HG03469 (cell line): ENCODE measurements around the gene IFI44.

Source experiments
- ATAC-seq: cut with Tn5 transposase; IDR thresholded peaks from one replicate; pipeline ENCODE4 v1.9.1; 2021; ENCODE audit warnings: mild to moderate bottlenecking, moderate library complexity, moderate number of reproducible peaks; ENCODE audit not compliant: unreplicated experiment

IFI44 gene, protein sequence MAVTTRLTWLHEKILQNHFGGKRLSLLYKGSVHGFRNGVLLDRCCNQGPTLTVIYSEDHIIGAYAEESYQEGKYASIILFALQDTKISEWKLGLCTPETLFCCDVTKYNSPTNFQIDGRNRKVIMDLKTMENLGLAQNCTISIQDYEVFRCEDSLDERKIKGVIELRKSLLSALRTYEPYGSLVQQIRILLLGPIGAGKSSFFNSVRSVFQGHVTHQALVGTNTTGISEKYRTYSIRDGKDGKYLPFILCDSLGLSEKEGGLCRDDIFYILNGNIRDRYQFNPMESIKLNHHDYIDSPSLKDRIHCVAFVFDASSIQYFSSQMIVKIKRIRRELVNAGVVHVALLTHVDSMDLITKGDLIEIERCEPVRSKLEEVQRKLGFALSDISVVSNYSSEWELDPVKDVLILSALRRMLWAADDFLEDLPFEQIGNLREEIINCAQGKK

DNA sequence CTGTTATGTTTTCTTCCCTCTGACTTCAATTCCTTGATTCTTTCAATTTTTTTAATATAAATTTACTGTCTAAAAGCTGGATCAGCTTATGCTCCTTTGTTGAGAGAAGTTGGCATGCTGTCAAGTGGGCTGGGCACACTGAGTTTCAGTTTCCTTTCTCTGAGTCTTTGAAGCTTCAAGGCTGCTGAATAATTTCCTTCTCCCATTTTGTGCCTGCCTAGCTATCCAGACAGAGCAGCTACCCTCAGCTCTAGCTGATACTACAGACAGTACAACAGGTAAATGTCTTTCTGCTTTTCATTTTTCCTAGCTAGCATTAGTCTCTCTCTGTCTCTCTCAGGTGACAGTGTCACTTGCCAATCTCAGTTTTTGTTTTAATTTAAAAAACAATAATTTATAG is at the start of gene IFI44:
TSS of gene IFI44 (plus strand) at position 204 of the 400 bp plus-strand sequence. CDS start 365 bp downstream, outside the sequence.
- ATAC-seq = peak; percentile 91

DNA sequence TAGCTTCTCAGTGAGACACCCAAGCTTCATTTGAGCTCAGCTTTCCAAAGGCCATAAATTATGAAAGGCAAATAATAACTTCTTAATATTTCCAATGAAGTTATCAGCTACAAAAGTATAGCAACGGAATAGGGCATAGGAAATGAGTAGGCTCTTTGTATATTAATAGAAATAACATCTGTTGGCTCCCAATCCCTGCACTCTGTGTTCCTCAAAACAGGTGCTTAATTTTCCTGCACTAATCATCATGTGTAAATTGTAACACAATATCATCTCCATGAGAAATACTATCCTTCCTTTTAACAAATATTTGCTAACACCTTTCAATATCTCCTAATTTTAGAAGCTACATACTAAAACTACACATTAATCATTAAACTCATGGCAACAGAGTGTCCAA is 48.6 kb upstream of the IFI44 start:
- no peak for ATAC-seq

DNA sequence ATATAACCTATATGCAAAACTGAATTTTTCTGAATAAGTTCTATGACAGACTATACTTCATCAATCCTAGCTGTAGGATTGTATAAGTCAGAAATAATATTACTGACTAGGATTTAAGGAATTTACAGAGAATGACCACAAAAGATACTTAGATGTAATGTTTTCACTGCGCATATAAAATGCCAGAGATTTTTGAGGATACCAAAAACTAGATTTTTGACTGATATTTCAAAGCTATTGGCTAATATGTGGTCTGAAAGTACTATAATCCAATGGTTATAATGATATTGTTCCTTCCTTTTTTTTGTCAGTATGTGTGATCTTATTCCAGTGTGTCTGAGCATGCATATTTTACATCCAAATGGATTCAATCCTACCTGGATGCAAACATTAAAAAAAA is 46.4 kb upstream of the IFI44 start:
- no peak for ATAC-seq

DNA sequence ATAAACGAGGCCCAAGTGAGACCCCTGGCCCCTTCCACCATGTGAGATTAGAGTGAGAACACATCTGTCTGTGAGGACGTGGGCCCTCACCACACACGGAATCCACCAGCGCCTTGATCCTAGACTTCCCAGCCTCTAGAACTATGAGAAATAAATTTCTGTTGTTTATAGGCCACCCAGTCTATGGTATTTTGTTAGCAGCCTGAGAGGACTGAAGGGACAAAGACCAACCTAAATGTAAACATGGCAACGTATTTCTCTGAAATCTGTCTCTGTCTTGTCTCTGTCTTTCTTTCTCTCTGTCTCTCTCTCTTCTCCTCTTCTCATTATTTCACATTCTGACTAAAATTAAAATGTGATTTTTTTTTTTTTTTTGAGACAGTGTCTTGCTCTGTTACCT is 45.0 kb upstream of the IFI44 start:
- no peak for ATAC-seq

DNA sequence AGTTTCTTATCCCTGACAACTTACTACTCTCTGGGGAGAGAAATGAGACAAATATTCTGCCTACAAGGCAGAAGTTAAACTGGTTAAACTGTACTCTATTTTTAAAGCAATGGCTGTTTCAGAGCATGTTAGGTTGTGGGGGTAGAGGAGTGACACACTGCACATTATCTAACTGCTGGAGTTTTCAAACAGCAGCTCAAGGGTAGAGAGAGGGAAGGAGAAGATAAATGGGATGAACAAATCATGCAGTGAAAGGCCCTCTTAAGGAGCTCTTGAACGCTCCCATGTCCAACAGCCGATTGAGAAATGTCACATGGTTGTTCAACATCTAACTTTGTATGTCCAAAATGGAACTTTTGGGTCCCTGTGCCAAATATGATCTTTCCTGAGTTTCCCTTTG is 43.4 kb upstream of the IFI44 start:
- no peak for ATAC-seq

DNA sequence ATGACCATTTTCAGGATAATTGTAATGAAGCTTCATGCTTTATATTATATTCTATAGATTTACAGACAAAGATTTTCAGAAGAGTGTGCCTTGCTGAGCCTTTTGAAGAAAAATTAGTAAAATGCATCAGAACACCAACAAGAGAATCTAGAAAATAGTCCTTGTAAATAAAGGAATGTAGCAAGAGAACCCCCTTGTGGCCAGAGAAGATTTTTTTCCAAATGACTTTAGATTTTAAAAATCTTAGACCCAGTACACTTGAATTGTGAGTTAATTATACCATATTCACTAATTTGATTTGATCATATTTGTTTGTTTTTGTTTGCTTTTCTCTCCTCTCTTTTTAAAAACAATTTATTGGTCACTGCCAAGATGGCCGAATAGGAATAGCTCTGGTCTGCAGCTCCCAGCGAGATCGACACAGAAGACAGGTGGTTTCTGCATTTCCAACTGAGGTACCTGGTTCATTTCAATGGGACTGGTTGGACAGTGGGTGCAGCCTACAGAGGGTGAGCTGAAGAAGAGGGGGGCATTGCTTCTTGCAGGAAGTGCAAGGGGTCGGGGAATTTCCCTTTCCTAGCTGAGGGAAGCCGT is 42.2 kb upstream of the IFI44 start:
- no peak for ATAC-seq

DNA sequence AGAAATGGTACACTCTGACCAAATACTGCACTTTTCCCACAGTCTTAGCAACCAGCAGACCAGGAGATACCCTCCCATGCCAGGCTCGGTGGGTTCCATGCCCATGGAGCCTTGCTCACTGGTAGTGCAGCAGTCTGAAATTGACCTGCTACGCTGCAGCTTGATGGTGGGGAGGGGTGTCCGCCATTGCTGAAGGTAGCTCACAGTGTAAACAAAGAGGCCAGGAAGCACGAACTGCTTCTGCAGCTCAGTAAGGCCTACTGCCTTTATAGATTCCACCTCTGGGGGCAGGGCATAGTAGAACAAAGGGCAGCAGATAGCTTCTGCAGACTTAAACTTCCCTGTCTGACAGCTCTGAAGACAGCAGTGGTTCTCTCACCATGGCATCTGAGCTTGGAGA is 41.7 kb upstream of the IFI44 start:
- no peak for ATAC-seq

DNA sequence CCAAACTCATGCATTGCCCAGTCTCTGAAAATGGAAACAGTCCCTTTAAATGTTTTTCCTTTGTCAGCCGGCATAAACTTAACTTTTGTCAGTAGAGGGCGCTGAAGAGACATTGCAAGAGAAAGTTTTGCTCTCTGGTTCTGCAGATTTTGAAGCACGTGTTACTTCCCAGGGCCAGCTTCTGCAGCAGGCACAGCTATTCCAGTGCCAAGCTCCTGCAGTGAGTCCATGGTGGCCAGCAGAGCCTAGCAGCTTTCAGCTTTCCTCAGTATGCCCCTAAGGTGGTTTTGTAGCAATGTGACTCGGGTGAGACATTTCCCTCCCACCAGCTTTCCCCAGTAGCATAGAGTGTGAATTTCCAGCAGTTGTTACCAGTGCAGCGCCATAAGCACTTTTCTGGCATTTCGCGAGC is 32.0 kb upstream of the IFI44 start:
- ATAC-seq = peak; percentile 34

DNA sequence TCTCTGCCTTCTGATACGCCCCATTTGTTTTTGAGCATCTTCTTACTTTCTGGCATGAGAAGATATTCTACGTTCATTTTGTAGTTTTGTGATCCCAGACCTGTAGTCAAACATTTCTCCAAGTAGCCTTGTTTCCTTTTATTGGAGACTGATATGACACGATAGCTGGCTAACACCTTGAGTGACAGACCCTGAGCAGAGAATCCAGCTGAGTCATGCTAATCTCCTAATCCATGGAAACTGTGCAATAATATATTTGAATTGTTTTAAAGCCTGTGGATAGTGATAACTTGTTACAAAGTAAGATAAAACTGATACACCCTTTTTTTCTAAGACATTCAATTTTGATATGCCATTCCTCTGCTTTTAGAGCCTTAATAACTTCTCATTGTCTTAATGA is 30.6 kb upstream of the IFI44 start:
- no peak for ATAC-seq

DNA sequence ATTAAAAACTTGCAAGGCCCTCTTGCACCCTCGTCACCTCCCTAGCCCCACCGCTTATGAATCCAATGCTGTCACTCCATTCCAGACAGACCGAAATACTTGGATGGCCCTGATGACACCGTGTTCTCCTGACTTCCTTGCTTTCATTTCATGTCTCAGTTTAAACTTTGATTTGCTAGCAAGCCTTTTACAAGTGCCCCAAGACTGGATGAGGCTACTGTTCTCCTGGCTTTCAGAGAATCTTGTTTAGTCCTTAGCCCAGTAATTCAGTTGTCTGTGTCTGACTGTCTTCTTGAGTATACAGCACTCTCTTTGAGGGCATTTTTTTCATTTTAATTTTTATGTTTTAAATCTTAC is 30.2 kb upstream of the IFI44 start:
- ATAC-seq = no peak

DNA sequence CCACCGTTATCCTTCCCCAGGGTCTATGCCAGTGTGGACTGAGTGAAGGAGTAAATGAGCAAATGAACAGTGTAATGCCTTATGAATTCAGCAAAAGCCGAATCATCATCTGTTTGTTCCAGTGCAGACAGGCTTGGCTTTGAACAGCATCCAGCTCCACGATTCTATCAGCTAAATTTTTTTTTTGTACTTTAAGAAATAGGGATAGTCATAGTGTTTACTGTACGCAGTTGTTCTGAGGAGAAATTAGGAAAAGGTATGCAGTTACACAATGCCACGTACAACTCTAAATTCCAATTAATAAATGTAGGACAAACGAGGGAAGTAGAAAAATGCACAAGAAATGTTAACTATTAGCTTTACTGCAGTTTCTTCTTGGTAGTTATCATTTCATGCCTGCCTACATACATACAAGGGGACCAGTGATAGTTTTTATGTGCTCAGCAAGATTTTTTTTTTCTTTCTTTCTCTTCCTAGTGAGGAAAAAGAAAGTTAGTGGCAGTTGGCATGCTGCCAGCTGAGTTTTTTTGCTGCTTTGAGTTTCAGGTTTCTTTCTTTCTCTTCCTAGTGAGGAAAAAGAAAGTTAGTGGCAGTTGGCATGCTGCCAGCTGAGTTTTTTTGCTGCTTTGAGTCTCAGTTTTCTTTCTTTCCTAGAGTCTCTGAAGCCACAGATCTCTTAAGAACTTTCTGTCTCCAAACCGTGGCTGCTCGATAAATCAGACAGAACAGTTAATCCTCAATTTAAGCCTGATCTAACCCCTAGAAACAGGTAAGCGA is 29.6 kb upstream of the IFI44 start, which contains the start of gene IFI44L:
TSS of gene IFI44L (plus strand) at position 646 of the 777 bp plus-strand sequence. CDS start 7,468 bp downstream, outside the sequence.
- ATAC-seq = peak; percentile 40

DNA sequence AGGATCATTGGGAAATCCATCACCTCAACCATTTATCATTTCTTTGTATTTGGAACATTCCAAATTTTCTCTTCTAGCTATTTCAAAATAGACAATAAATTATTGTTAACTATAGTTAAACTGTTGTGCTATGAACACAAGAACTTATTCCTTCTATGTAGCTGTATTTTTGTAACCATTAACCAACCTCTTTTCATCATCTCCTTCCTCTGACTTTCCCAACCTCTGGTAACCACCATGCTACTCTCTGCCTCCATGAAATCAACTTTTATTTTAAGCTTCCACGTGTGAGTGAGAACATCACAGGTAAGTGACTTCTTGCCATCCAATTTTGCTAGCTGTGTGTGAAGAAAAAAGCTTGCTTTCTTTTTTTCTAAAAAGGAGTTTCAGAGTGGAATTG is 29.0 kb upstream of the IFI44 start:
- ATAC-seq = no peak

DNA sequence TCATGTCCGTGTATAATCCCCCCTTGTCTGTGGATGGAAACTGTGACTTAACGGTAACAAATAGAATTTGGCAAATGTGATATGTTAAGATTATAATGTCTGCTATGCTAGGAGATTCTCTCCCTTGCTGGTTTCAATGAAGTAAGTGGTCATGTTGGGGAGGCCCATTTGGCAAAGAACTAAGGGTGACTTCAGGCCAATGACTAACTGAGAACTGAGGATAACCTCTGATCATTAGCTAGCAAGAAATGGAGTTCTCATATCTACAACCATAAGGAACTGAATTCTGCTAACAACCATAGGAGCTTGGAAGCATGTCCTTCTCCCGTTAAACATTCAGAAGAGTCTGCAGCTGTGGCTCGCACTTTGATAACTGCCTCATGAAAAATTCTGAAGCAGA is 27.1 kb upstream of the IFI44 start:
- ATAC-seq = no peak

DNA sequence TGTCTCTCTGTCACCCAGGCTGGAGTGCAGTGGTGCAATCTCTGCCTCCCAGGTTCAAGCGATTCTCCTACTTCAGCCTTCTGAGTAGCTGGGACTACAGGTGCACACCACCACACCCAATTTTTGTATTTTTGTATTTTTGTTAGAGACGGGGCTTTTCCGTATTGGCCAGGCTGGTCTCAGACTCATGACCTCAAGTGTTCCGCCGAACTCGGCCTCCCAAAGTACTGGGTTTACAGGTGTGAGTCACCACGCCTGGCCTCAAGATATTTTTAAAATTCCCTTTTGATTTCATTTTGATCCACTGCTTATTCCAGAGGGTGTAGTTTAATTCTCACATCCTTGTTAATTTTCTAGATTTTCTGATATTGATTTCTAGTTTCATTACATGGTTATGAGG is 25.6 kb upstream of the IFI44 start:
- ATAC-seq = no peak

DNA sequence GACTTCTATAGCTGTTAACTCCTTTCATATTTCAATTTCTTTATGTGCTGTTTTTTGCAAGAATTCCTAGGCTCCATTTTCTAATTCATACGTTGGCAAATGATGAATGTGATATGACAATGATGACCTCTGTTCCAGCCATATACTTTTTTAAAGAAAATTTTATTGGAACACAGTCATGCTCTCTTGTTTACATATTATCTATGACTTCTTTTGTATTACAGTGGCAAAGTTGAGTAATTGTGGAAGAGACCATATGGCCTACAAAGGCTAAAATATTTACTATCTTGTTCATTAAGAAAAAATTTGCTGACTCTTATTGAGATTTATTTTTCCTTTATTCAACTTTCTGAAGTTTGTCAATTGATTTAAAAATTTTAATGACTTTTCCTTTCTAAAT is 22.3 kb upstream of the IFI44 start:
- no peak for ATAC-seq

DNA sequence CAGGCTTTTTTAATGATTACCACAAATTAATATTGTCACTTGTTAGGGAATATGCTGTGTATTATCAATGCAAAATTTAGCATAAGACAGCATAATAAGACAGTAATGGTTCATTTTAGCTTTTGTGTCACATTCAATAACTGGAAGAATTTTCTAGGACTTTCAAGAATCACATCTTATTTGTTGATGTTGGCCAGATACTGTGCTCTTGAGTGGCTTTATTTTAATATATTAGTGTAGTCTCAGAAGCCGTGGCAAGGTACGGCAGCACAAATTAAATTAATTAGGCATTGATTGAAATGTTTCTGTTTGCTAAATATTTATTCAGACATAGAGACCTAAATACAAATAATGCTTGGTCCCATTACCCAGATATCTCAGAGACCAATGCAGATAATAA is 19.0 kb upstream of the IFI44 start:
- ATAC-seq = no peak

DNA sequence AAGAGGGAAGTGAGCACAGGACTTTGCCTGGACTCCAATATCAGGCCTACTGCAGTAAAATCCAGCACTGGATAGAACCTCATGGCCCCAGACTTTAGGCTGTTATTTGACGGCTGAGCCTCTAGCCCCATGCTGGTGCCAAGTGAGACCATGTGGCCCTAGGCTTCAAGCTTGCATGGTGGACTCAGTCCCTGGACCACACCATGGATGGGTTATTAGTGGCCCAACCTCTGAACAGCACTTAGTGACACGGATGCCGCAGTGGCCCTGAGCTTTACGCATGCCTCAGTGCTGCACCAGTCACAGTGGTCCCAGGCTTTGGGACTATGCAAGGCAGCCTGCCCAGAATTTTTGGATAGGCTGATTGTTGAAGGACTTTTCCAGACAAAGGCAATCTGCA is 16.4 kb upstream of the IFI44 start:
- no peak for ATAC-seq

DNA sequence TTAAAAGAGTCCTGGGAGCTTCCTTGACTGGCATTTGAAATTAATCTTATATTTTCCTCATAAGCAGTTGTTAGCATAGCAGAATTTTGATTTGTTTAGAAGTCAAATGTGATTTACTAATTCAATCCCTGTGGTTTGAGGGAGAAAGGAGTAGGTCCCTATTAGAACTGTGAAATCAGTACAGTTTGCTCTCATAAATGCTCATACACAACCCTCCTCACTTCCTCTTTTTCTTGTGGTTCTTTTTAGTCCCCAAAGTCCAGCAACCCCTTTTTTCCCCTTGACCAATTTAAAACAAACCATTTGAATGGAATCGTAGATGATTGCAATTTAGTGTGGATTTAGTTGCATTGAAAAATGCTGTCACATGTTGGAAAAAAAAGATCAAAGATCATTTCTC is 9.2 kb upstream of the IFI44 start:
- ATAC-seq = peak; percentile 42

DNA sequence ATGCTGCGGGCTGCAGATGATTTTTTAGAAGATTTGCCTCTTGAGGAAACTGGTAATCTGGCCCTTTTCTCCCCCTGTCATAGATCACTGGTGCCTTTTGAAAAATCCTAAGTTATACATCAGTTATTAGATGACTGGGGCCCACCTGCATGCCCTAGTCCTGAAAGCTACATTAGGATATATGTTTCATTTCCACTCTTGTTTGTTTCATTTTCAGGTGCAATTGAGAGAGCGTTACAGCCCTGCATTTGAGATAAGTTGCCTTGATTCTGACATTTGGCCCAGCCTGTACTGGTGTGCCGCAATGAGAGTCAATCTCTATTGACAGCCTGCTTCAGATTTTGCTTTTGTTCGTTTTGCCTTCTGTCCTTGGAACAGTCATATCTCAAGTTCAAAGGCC is 8.1 kb upstream of the IFI44 start:
- no peak for ATAC-seq

DNA sequence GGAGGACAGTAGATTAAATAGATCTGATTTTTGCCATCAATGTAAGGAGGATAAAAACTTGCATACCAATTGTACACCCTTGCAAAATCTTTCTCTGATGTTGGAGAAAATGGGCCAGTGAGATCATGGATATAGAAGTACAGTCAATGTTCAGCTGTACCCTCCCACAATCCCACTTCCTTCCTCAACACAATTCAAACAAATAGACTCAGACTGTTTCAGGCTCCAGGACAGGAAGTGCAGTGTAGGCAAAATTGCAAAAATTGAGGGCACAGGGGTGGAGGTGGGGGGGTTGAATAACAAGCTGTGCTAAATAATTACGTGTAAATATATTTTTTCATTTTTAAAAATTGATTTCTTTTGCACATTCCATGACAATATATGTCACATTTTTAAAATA is 3.9 kb upstream of the IFI44 start:
- no peak for ATAC-seq

DNA sequence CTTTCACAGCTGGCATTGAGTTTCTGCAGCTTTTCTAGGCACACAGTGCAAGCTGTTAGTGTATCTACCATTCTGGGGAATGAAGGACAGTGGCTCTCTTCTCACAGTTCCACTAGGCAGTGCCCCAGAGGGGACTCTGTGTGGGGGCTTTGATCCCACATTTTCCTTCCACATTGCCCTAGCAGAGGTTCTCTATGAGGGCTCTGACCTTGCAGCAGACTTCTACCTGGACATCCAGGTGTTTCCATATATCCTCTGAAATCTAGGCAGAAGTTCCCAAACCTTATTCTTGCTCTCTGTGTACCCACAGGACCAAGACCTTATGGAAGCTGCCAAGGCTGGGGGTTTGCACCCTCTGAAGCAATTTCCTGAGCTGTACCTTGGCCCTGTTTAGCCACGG is 2.4 kb upstream of the IFI44 start:
- ATAC-seq = no peak
